B cell (primary cell): Measurements from ENCODE around the gene NHSL1. TPM values are rescaled to one million over a fixed set of nuclear protein-coding genes. Genes with fewer than 3 reads are reported as not detected.

ENCODE experiments used
- ATAC-seq: fragments of 200-7000 bp; cut with Tn5 transposase; one replicate; pipeline ENCODE4 v1.10.0; 2021; ENCODE audit warnings: low read depth, mild to moderate bottlenecking, moderate number of reproducible peaks, moderate library complexity
- CTCF ChIA-PET: fragments of 350-600 bp; sonication (Branson Sonifier 250); formaldehyde crosslinking; loops from one replicate; lab custom pipeline; 2021; ENCODE audit warnings: antibody characterized with exemption, inconsistent platforms; lab: Charles Lee
- POLR2A ChIA-PET: fragments of 350-600 bp; sonication (Branson Sonifier 250); formaldehyde crosslinking; loops from one replicate; lab custom pipeline; 2021; ENCODE audit warnings: antibody characterized with exemption; lab: Charles Lee
- DNase-seq: peaks from one replicate; pipeline ENCODE4 v3.0.0; 2013
- H2AFZ ChIP-seq: 2 replicates; pipeline ENCODE4 v1.6.1; 2012; ENCODE audit warnings: mild to moderate bottlenecking, low read depth, low read length; ENCODE audit not compliant: insufficient read depth, poor library complexity, severe bottlenecking
- H3K27ac ChIP-seq, 2 donors: 1 replicate in 1 of 2; 2 replicates in 1 of 2; pipeline ENCODE4 v1.5.1; 2012 to 2013; ENCODE audit warnings: low read length in 2 of 2, mild to moderate bottlenecking in 2 of 2, moderate library complexity in 1 of 2
- H3K27me3 ChIP-seq, 4 experiments: fragments of 200-600 bp in 1 of 4; sonication (generic) in 1 of 4; replicated peaks in 1 of 4; 1 replicate in 2 of 4; 2 replicates in 2 of 4; pipeline versions ENCODE4 v1.6.1 to v1.7.0; 2013 to 2016; ENCODE audit warnings: low read length in 3 of 4, mild to moderate bottlenecking in 2 of 4, mixed read lengths in 1 of 4, moderate library complexity in 1 of 4; ENCODE audit not compliant: insufficient read depth in 4 of 4, control insufficient read depth in 3 of 4; ENCODE audit errors: control extremely low read depth in 1 of 4
- H3K36me3 ChIP-seq, 2 experiments: replicated peaks in 1 of 2; 1 replicate in 1 of 2; 2 replicates in 1 of 2; pipeline versions ENCODE4 v1.6.1 to v1.7.1; 2013; ENCODE audit warnings: low read length in 1 of 2; ENCODE audit not compliant: insufficient read depth in 2 of 2, control insufficient read depth in 1 of 2; ENCODE audit errors: control extremely low read depth in 1 of 2, extremely low read depth in 1 of 2
- H3K4me1 ChIP-seq, 2 donors: fragments of 200-600 bp in 1 of 2; sonication (generic) in 1 of 2; 1 replicate in 1 of 2; 2 replicates in 1 of 2; pipeline versions ENCODE4 v1.5.1 to v1.6.1; 2013 to 2017; ENCODE audit warnings: low read length in 2 of 2; ENCODE audit not compliant: control insufficient read depth in 2 of 2, insufficient read depth in 2 of 2
- H3K4me2 ChIP-seq: replicated peaks from 2 replicates; pipeline ENCODE3; 2012; ENCODE audit warnings: mild to moderate bottlenecking, low read depth, low read length; ENCODE audit not compliant: poor library complexity, severe bottlenecking
- H3K4me3 ChIP-seq, 5 experiments: fragments of 200-600 bp in 1 of 5; sonication (generic) in 1 of 5; 1 replicate in 3 of 5; 2 replicates in 2 of 5; pipeline versions ENCODE4 v1.5.1 to v1.7.0; 2011 to 2016; ENCODE audit warnings: low read length in 4 of 5, mild to moderate bottlenecking in 4 of 5, low read depth in 2 of 5, control low read depth in 1 of 5, moderate library complexity in 1 of 5; ENCODE audit not compliant: insufficient read depth in 1 of 5; ENCODE audit errors: control extremely low read depth in 1 of 5, extremely low read depth in 1 of 5
- H3K79me2 ChIP-seq: fragments of 200-600 bp; sonication (generic); one replicate; pipeline ENCODE4 v1.6.0; 2016; ENCODE audit warnings: low read length; ENCODE audit not compliant: control insufficient read depth, insufficient read depth
- H3K9ac ChIP-seq: fragments of 200-600 bp; sonication (generic); 2 replicates; pipeline ENCODE4 v1.6.1; 2017; ENCODE audit warnings: mild to moderate bottlenecking, low read length, moderate library complexity
- H3K9me3 ChIP-seq, 3 donors: one replicate each; pipeline versions ENCODE4 v1.6.1 to v1.7.1; 2013; ENCODE audit warnings: low read length in 2 of 3; ENCODE audit not compliant: control insufficient read depth in 2 of 3, insufficient read depth in 1 of 3; ENCODE audit errors: control extremely low read depth in 1 of 3
- H4K20me1 ChIP-seq: 2 replicates; pipeline ENCODE4 v1.6.0; 2012; ENCODE audit warnings: mild to moderate bottlenecking, low read length; ENCODE audit not compliant: insufficient read depth, control insufficient read depth, poor library complexity, severe bottlenecking
- H3K27ac Mint-ChIP-seq: one replicate; pipeline ENCODE4 v1.8.0; 2021; ENCODE audit warnings: mixed read lengths
- H3K27me3 Mint-ChIP-seq: one replicate; pipeline ENCODE4 v1.8.0; 2021; ENCODE audit warnings: mixed read lengths
- H3K4me1 Mint-ChIP-seq: one replicate; pipeline ENCODE4 v1.8.0; 2021; ENCODE audit warnings: mixed read lengths
- H3K4me3 Mint-ChIP-seq: one replicate; pipeline ENCODE4 v1.8.0; 2021; ENCODE audit warnings: mixed read lengths
- H3K9me3 Mint-ChIP-seq: one replicate; pipeline ENCODE4 v1.8.0; 2022; ENCODE audit warnings: mixed read lengths; ENCODE audit not compliant: insufficient read depth
- EZH2 ChIP-seq: IDR thresholded peaks from 2 replicates; pipeline ENCODE4 v1.6.1; 2012; ENCODE audit warnings: borderline replicate concordance, low read depth, mild to moderate bottlenecking, moderate library complexity, low read length; ENCODE audit not compliant: insufficient read depth, poor library complexity, severe bottlenecking
- WGBS: methylation state at CpG from one replicate; pipeline ENCODE4 v1.1.5; 2013; ENCODE audit warnings: missing lambda C conversion rate; ENCODE audit not compliant: insufficient coverage; 5-methylcytosine and 5-hydroxymethylcytosine counted together
- intact Hi-C: fragments of 100-400 bp; cut with micrococcal nuclease; formaldehyde crosslinking; loops from one replicate; pipeline ENCODE4 v1.10.0; 2022
- polyA plus RNA-seq: library from polyadenylated mRNA; depleted of rRNA; stranded (reverse); fragments of >200 nt; gene quantifications from 2 replicates; pipeline ENCODE4 v1.2.3, GENCODE V29; 2012
- total RNA-seq, 2 donors: library from RNA; stranded (reverse); fragments of 120-200 nt in 1 of 2; gene quantifications; 1 replicate in 1 of 2; 2 replicates in 1 of 2; pipeline versions ENCODE4 v1.2.3 to v1.2.4, GENCODE V29; 2013 to 2022
- TF ChIP-seq, protein P1 (sequence below): fragments of 200-600 bp; IDR thresholded peaks from one replicate; pipeline ENCODE4 v1.8.0; 2022; ENCODE audit warnings: antibody characterized with exemption, mild to moderate bottlenecking

Gene NHSL1
- total and polyA plus RNA-seq, 2 donors (not counting 1 experiment from before 2014, with no cell fraction given): 0.04 to 0.10 TPM

DNA sequence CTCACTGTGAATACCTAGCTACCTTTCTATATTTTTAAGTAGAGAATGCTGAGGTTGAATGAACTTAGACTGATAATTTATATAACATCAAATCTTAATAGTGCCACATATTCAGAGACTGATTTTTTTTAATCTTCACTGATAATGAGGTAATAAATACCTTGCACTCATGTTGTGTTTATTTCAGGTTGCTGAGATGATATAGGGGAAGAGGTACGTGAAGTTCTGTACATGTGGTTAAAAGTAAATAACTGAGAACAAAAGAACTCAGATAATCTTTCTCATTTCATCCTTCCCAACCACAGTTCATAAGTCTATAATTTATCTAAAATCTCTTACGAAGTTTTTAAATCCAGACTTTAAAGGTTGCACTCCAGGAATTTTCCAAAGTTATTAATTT lies 6.4 kb downstream of the NHSL1 start:
- H3K4me1 Mint-ChIP-seq: no peaks in the 10 kb centered on the region
- Histone ChIP-seq H3K4me3 (no peak overlapping the region), H3K36me3 (no peaks in the 10 kb centered on the region), H3K27me3 (peaks cover 0 to 3% (median 0%) of the 10 kb centered on the region in 4 experiments), H3K4me2 (no peak overlapping the region), H3K9ac (no peak overlapping the region), H3K4me1 (no peaks in the 10 kb centered on the region), H3K9me3 (no peaks in the 10 kb centered on the region), H3K27ac (no peak overlapping the region), H2AFZ (no peak overlapping the region), H4K20me1 (no peaks in the 10 kb centered on the region), H3K79me2 (no peaks in the 10 kb centered on the region)
- ChIA-PET POLR2A (no interaction called here), CTCF (no interaction called here)
- no CpG with 5 or more reads among the region's 2 CpGs for WGBS
- intact Hi-C loops: no loop called here
- H3K27ac Mint-ChIP-seq: no peak overlapping the region
- H3K4me3 Mint-ChIP-seq: no peak overlapping the region
- H3K9me3 Mint-ChIP-seq: no peaks in the 10 kb centered on the region
- no peak for DNase-seq
- peaks cover 31% of the 10 kb centered on the region for H3K27me3 Mint-ChIP-seq
- no peak for ATAC-seq
- no peak for TF ChIP-seq EZH2
- TF ChIP-seq, protein P1, sequence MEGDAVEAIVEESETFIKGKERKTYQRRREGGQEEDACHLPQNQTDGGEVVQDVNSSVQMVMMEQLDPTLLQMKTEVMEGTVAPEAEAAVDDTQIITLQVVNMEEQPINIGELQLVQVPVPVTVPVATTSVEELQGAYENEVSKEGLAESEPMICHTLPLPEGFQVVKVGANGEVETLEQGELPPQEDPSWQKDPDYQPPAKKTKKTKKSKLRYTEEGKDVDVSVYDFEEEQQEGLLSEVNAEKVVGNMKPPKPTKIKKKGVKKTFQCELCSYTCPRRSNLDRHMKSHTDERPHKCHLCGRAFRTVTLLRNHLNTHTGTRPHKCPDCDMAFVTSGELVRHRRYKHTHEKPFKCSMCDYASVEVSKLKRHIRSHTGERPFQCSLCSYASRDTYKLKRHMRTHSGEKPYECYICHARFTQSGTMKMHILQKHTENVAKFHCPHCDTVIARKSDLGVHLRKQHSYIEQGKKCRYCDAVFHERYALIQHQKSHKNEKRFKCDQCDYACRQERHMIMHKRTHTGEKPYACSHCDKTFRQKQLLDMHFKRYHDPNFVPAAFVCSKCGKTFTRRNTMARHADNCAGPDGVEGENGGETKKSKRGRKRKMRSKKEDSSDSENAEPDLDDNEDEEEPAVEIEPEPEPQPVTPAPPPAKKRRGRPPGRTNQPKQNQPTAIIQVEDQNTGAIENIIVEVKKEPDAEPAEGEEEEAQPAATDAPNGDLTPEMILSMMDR: no peak

DNA sequence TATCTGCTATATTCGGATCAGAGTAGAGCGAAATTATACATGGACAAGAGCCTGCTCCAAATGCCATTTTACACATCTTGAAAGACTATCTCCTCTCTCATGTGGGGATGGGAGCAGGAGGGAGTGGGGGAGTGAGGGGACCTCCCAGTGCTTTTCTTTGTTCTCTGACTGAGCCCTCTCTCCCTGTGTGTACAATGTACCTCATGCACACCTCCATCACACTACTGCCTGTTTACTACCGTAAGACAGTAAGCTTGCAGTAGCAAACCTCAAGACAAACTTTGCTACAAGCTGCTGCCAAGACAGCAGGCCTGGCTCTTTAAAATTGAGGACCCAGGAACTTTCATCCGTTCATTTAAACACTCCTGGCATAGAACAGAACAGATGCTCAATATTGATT lies 7.2 kb downstream of the NHSL1 start:
- ChIA-PET CTCF (no interaction called here), POLR2A (no interaction called here)
- Mint-ChIP-seq H3K27ac (no peak overlapping the region), H3K4me3 (no peak overlapping the region), H3K4me1 (no peaks in the 10 kb centered on the region), H3K27me3 (peaks cover 24% of the 10 kb centered on the region), H3K9me3 (no peaks in the 10 kb centered on the region)
- no peaks in the 10 kb centered on the region for H3K4me1 ChIP-seq
- WGBS: 100% methylated on average over 1 of the region's 4 CpGs
- intact Hi-C loops: no loop called here
- no peak overlapping the region for H3K27ac ChIP-seq
- H3K4me3 ChIP-seq: no peak overlapping the region
- no peaks in the 10 kb centered on the region for H3K79me2 ChIP-seq
- H4K20me1 ChIP-seq: no peaks in the 10 kb centered on the region
- no peak overlapping the region for H3K4me2 ChIP-seq
- no peak overlapping the region for H2AFZ ChIP-seq
- no peak for DNase-seq
- H3K36me3 ChIP-seq: no peaks in the 10 kb centered on the region
- no peak overlapping the region for H3K9ac ChIP-seq
- H3K9me3 ChIP-seq: no peaks in the 10 kb centered on the region
- no peaks in the 10 kb centered on the region for H3K27me3 ChIP-seq
- no peak for ATAC-seq
- TF ChIP-seq EZH2: no peak
- TF ChIP-seq, protein P1: no peak
